ENCODE data around the gene HCAR1.
"Not testable (repeated sequence)": the region's sequence is repeated elsewhere in the genome, so short reads cannot be mapped to it uniquely, and the experiment has no call there.

Gene HCAR1

DNA sequence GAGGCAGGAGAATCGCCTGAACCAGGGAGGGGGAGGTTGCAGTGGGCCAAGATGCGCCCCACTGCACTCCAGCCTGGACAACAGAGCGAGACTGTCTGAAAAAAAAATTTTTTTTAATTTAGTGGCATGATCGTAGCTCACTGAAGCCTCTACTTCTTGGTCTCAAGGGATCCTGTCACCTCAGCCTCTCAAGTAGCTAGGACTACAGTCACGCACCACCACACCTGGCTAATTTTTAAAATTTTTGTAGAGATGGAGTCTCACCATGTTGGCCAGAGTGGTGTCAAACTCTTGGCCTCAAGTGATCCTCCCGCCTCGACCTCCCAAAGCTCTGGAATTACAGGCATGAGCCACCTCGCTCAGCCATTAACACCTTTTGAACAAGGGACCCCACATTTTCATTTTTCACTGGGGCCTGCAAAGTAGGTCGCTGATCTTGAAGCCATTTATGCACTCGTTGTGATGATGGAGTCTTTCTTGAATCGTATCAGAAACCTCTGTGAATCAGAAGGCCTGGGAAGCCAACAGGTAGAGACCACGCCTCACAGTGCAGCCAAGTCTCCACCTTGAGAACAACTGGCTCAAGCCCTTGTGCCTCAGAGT lies 5.9 kb downstream of the HCAR1 start:
- Histone ChIP-seq H3K27ac (no peak overlapping the region), H4K20me1 (ENCODE audit: insufficient read depth) (no peaks in the 10 kb centered on the region), H3K79me2 (ENCODE audit: insufficient read depth, low read depth) (no peaks in the 10 kb centered on the region), H3K4me2 (no peak overlapping the region), H3K27me3 (ENCODE audit: insufficient read depth, low read depth) (no peaks in the 10 kb centered on the region), H3K36me3 (ENCODE audit: insufficient read depth) (no peaks in the 10 kb centered on the region), H3K4me1 (ENCODE audit: low read depth, poor library complexity, severe bottlenecking) (peaks cover 14% of the 10 kb centered on the region), H3K9ac (no peak overlapping the region), H2AFZ (ENCODE audit: low read depth) (no peak overlapping the region), H3K4me3 (IDR thresholded peaks at IDR 0.05; ENCODE audit: insufficient read depth, low read depth, low read length) (no peak overlapping the region)
- no peak for TF ChIP-seq CTCF (conservative IDR thresholded peaks at IDR 0.05; ENCODE audit: low read depth, low read length)

GRCh38 chr12:122722387-122722786 lies 8.3 kb downstream of the HCAR1 start:
- no peaks in the 10 kb centered on the region for H3K27me3 ChIP-seq (ENCODE audit: insufficient read depth, low read depth)
- no peak for TF ChIP-seq CTCF (conservative IDR thresholded peaks at IDR 0.05; ENCODE audit: low read depth, low read length)
- no peaks in the 10 kb centered on the region for H4K20me1 ChIP-seq (ENCODE audit: insufficient read depth)
- H3K4me1 ChIP-seq (ENCODE audit: low read depth, poor library complexity, severe bottlenecking), result peaks cover 14% of the 10 kb centered on the region
- no peak overlapping the region for H2AFZ ChIP-seq (ENCODE audit: low read depth)
- no peak overlapping the region for H3K27ac ChIP-seq
- no peaks in the 10 kb centered on the region for H3K36me3 ChIP-seq (ENCODE audit: insufficient read depth)
- no peak overlapping the region for H3K9ac ChIP-seq
- H3K4me2 ChIP-seq, result no peak overlapping the region
- no peak overlapping the region for H3K4me3 ChIP-seq (IDR thresholded peaks at IDR 0.05; ENCODE audit: insufficient read depth, low read depth, low read length)
- no peaks in the 10 kb centered on the region for H3K79me2 ChIP-seq (ENCODE audit: insufficient read depth, low read depth)

DNA sequence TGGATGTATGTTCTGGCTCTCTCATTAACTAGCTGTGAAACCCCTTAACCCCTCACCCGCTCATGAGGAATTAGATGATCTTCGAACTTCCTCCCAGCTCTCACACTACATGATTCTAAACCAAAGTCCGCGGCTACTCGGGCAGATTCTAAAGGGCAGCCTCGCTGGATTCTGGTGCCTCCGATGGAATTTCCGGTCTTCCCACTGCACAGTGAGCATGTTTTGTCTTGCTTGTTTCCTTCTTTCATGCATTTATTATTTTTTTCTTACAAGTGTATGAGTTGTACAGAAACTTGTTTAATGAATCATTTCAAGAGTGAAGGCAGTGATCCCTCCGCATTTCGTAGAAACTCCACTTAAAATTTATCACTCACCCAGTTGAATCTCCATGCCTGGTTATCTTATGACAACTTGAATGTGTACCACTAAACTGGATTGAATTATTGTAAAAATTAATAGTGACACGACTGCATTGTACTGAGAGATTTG lies 9.5 kb downstream of the HCAR1 start:
- Histone ChIP-seq H3K36me3 (ENCODE audit: insufficient read depth) (no peaks in the 10 kb centered on the region), H4K20me1 (ENCODE audit: insufficient read depth) (no peaks in the 10 kb centered on the region), H3K79me2 (ENCODE audit: insufficient read depth, low read depth) (no peaks in the 10 kb centered on the region), H3K27ac (no peak overlapping the region), H3K4me2 (no peak overlapping the region), H3K4me1 (ENCODE audit: low read depth, poor library complexity, severe bottlenecking) (peaks cover 14% of the 10 kb centered on the region), H3K27me3 (ENCODE audit: insufficient read depth, low read depth) (no peaks in the 10 kb centered on the region), H3K9ac (no peak overlapping the region), H3K4me3 (IDR thresholded peaks at IDR 0.05; ENCODE audit: insufficient read depth, low read depth, low read length) (no peak overlapping the region), H2AFZ (ENCODE audit: low read depth) (no peak overlapping the region)
- no peak for TF ChIP-seq CTCF (conservative IDR thresholded peaks at IDR 0.05; ENCODE audit: low read depth, low read length)

DNA sequence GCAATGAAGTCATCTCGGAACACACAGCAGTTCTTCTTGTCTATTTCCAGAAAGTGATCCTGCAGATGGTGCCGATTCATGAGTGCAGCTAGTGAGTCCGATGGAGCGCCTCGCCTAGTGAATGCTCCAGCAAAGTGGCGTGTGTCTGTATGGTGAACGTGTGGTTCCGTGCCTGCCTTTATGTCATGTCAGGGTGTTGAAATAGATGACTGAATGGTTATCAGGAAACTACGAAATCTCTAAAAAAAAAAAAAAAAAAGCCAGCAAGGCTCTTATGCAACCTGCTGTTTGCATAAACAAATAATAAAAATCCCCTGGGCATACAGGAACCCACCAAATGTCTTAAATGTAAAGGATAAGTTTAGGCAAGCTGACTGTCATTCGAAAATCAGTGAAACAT lies 14.0 kb downstream of the HCAR1 start, which contains the start of gene HCAR3:
Gene HCAR3, minus strand, starts transcription at position 154 of the 400 bp plus-strand sequence. Its CDS starts 74 bp downstream, at position 80.
- not testable (repeated sequence) for H3K4me2 ChIP-seq; H2AFZ ChIP-seq (ENCODE audit: low read depth); H3K79me2 ChIP-seq (ENCODE audit: insufficient read depth, low read depth); H3K27me3 ChIP-seq (ENCODE audit: insufficient read depth, low read depth); H3K9ac ChIP-seq; H3K4me3 ChIP-seq (IDR thresholded peaks at IDR 0.05; ENCODE audit: insufficient read depth, low read depth, low read length); H3K36me3 ChIP-seq (ENCODE audit: insufficient read depth); H4K20me1 ChIP-seq (ENCODE audit: insufficient read depth); H3K27ac ChIP-seq
- peaks cover 14% of the 10 kb centered on the region for H3K4me1 ChIP-seq (ENCODE audit: low read depth, poor library complexity, severe bottlenecking)

DNA sequence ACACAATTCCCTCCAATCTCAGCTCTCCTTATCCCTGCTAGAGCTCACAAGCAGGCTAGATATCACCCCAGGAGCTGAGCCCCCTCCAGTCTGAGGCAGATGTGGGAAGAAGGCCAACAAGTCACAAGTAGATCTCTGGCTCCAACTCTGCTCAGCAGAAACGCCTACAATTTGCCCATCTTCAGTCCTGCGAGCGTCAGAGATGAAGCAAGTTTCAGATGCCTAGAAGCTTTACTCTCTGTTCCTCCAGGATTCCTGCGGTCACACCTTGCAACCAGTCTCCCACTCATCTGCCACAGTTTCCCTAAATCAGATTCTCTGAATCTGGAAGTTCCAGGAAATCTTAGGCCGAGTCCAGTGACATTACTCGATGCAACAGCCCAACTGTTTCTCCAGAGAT lies 15.4 kb downstream of the HCAR1 start:
- not testable (repeated sequence) for H4K20me1 ChIP-seq (ENCODE audit: insufficient read depth); H3K27me3 ChIP-seq (ENCODE audit: insufficient read depth, low read depth); H3K4me3 ChIP-seq (IDR thresholded peaks at IDR 0.05; ENCODE audit: insufficient read depth, low read depth, low read length); H3K4me2 ChIP-seq; H3K4me1 ChIP-seq (ENCODE audit: low read depth, poor library complexity, severe bottlenecking); H3K9ac ChIP-seq; H2AFZ ChIP-seq (ENCODE audit: low read depth); H3K79me2 ChIP-seq (ENCODE audit: insufficient read depth, low read depth); H3K27ac ChIP-seq; H3K36me3 ChIP-seq (ENCODE audit: insufficient read depth)

DNA sequence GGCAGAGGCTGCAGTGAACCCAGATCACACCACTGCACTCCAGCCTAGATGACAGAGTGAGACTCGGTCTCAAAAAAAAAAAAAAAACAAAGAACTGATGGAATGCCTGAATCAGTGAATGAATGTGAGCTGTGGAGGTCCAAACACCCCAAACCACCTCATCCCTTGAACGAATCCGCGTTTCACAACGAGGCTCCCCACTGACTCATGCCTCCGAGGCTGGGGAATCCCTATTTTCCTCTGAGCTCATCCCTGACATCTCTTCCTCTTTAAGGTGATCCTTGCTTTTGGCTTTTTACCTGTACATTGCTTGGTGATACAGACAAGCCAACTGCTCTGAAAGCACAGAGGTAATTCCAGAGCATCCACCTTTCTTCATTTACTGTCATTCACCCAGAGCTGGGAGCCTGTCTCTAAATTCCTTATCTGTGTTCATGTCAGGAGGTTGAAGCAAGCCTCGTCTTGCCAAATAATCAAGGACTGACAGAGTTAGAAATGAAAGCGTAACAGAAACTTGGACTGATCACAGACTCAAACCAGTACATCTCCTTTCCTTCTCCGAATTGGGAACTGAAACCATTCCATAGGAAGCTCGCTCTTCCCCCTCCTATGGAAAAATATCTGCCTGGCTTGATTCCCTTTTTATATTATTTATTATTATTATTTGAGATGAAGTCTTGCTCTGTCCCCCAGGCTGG lies 17.0 kb downstream of the HCAR1 start:
- not testable (repeated sequence) for H3K9ac ChIP-seq; H3K4me2 ChIP-seq; H3K27ac ChIP-seq; H4K20me1 ChIP-seq (ENCODE audit: insufficient read depth); H3K27me3 ChIP-seq (ENCODE audit: insufficient read depth, low read depth); H2AFZ ChIP-seq (ENCODE audit: low read depth); H3K4me3 ChIP-seq (IDR thresholded peaks at IDR 0.05; ENCODE audit: insufficient read depth, low read depth, low read length); H3K79me2 ChIP-seq (ENCODE audit: insufficient read depth, low read depth); H3K4me1 ChIP-seq (ENCODE audit: low read depth, poor library complexity, severe bottlenecking); H3K36me3 ChIP-seq (ENCODE audit: insufficient read depth)

DNA sequence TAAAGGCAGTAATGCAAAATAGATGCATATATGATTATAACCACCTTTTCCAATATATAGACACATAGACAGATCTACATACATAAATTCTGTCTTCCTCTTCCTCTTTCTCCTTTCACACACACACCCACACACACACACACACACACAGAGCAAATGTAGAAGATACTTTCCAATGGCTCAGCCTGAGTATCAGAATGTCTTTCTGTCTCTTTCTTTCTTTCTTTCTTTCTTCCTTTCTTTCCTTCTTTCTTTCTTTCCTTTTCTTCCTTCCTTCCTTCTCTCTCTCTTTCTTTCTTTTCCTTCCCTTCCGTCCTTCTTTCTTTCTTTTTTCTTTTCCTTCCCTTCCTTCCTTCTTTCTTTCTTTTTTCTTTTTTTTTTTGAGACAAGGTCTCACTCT lies 19.4 kb downstream of the HCAR1 start:
- H4K20me1 ChIP-seq (ENCODE audit: insufficient read depth); H3K4me1 ChIP-seq (ENCODE audit: low read depth, poor library complexity, severe bottlenecking); H3K4me3 ChIP-seq (IDR thresholded peaks at IDR 0.05; ENCODE audit: insufficient read depth, low read depth, low read length); H3K36me3 ChIP-seq (ENCODE audit: insufficient read depth); H3K27ac ChIP-seq; H3K79me2 ChIP-seq (ENCODE audit: insufficient read depth, low read depth); H3K27me3 ChIP-seq (ENCODE audit: insufficient read depth, low read depth); H3K9ac ChIP-seq; H3K4me2 ChIP-seq; H2AFZ ChIP-seq (ENCODE audit: low read depth): not testable (repeated sequence)

DNA sequence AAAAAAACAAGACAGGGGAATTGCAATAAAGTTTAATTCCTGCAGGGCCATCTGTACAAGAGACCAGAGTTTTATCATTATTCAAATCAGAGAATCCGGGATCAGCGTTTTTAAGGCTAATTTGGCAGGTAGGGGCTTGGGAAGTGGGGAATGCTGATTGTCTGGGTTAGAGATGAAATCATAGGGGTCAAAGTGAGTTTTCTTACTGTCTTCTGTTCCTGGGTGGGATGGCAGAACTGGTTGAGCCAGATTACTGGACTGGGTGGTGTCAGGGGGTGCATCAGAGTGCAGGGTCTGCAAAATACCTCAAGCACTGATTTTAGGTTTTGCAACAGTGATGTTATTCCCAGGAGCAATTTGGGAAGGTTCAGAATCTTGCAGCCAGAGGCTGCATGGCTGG lies 20.3 kb downstream of the HCAR1 start:
- H4K20me1 ChIP-seq (ENCODE audit: insufficient read depth); H3K4me1 ChIP-seq (ENCODE audit: low read depth, poor library complexity, severe bottlenecking); H3K27me3 ChIP-seq (ENCODE audit: insufficient read depth, low read depth); H3K4me3 ChIP-seq (IDR thresholded peaks at IDR 0.05; ENCODE audit: insufficient read depth, low read depth, low read length); H3K4me2 ChIP-seq; H3K27ac ChIP-seq; H3K79me2 ChIP-seq (ENCODE audit: insufficient read depth, low read depth); H2AFZ ChIP-seq (ENCODE audit: low read depth); H3K36me3 ChIP-seq (ENCODE audit: insufficient read depth); H3K9ac ChIP-seq: not testable (repeated sequence)
